ENCODE results near the gene AP3S2. TPM values are rescaled to one million over a fixed set of nuclear protein-coding genes. Genes with fewer than 3 reads are reported as not detected.

AP3S2 gene
- total and polyA plus RNA-seq, 2 experiments from 2014 or later: 31.0 to 50.2 TPM

GRCh38 chr15:89916660-89917059 is 22.9 kb upstream of the AP3S2 start:
- Histone ChIP-seq H3K27ac (no peak overlapping the region), H3K4me1 (ENCODE audit: low read depth) (no peaks in the 10 kb centered on the region), H3K9me3 (ENCODE audit: low read depth) (no peaks in the 10 kb centered on the region), H3K27me3 (no peaks in the 10 kb centered on the region), H3K4me3 (no peak overlapping the region), H3K36me3 (no peaks in the 10 kb centered on the region)
- no peak for DNase-seq (ENCODE audit: low read depth in 1 of 2, low spot score in 1 of 2)
- no peak for TF ChIP-seq CTCF (IDR thresholded peaks at IDR 0.05; ENCODE audit: low read depth, low read length)

GRCh38 chr15:89912674-89913396 is 19.0 kb upstream of the AP3S2 start, which contains the start of gene ARPIN:
Gene ARPIN, minus strand, starts transcription at chr15:89912952. Its CDS starts 117 bp downstream, at chr15:89912835.
- Histone ChIP-seq H3K36me3 (no peaks in the 10 kb centered on the region), H3K4me1 (ENCODE audit: low read depth) (no peaks in the 10 kb centered on the region), H3K27me3 (no peaks in the 10 kb centered on the region), H3K9me3 (ENCODE audit: low read depth) (no peaks in the 10 kb centered on the region), H3K4me3 (peak within 1 kb of the TSS; percentile 47), H3K27ac (peak within 1 kb of the TSS; percentile 4)
- DNase-seq (ENCODE audit: low read depth in 1 of 2, low spot score in 1 of 2): peak; percentile 63 to 79
- no peak for TF ChIP-seq CTCF (IDR thresholded peaks at IDR 0.05; ENCODE audit: low read depth, low read length)

GRCh38 chr15:89912145-89912673 is 18.4 kb upstream of the AP3S2 start:
- Histone ChIP-seq H3K4me3 (peak overlapping the region; percentile 47), H3K27ac (no peak overlapping the region), H3K9me3 (ENCODE audit: low read depth) (no peaks in the 10 kb centered on the region), H3K4me1 (ENCODE audit: low read depth) (no peaks in the 10 kb centered on the region), H3K36me3 (no peaks in the 10 kb centered on the region), H3K27me3 (no peaks in the 10 kb centered on the region)
- peak; percentile 13 to 43 for DNase-seq (ENCODE audit: low read depth in 1 of 2, low spot score in 1 of 2)
- TF ChIP-seq CTCF (IDR thresholded peaks at IDR 0.05; ENCODE audit: low read depth, low read length): no peak

- Histone ChIP-seq H3K4me3 (no peak overlapping the region), H3K27me3 (no peaks in the 10 kb centered on the region), H3K27ac (no peak overlapping the region), H3K9me3 (ENCODE audit: low read depth) (no peaks in the 10 kb centered on the region), H3K36me3 (no peaks in the 10 kb centered on the region), H3K4me1 (ENCODE audit: low read depth) (peaks cover 2% of the 10 kb centered on the region)
- no peak for TF ChIP-seq CTCF (IDR thresholded peaks at IDR 0.05; ENCODE audit: low read depth, low read length)
- DNase-seq (ENCODE audit: low read depth in 1 of 2, low spot score in 1 of 2): no peak
Measured at GRCh38 chr15:89910891-89911626, 17.3 kb upstream of the AP3S2 start.

- Histone ChIP-seq H3K27me3 (no peaks in the 10 kb centered on the region), H3K4me3 (no peak overlapping the region), H3K27ac (no peak overlapping the region), H3K36me3 (no peaks in the 10 kb centered on the region), H3K9me3 (ENCODE audit: low read depth) (no peaks in the 10 kb centered on the region), H3K4me1 (ENCODE audit: low read depth) (peaks cover 3% of the 10 kb centered on the region)
- no peak for DNase-seq (ENCODE audit: low read depth in 1 of 2, low spot score in 1 of 2)
- no peak for TF ChIP-seq CTCF (IDR thresholded peaks at IDR 0.05; ENCODE audit: low read depth, low read length)
Measured at GRCh38 chr15:89909611-89910010, 15.8 kb upstream of the AP3S2 start.

Measured in cardiac muscle cell (in vitro differentiated cells and primary cell).